Measurements from ENCODE around the gene LRRC10B. TPM values are rescaled to one million over a fixed set of nuclear protein-coding genes. Genes with fewer than 3 reads are reported as not detected.

LRRC10B gene
- polyA plus RNA-seq, 3 donors = 1.1 to 15.3 (median 1.2) TPM

- no peak for DNase-seq (ENCODE audit: extremely low read depth in 1 of 11, low read depth in 9 of 11, low spot score in 4 of 11)
Observed at GRCh38 chr11:61518032-61518795, 9.7 kb downstream of the LRRC10B start.

GRCh38 chr11:61522881-61523280, 14.3 kb downstream of the LRRC10B start:
- no peak for DNase-seq (ENCODE audit: extremely low read depth in 1 of 11, low read depth in 9 of 11, low spot score in 4 of 11)

DNA sequence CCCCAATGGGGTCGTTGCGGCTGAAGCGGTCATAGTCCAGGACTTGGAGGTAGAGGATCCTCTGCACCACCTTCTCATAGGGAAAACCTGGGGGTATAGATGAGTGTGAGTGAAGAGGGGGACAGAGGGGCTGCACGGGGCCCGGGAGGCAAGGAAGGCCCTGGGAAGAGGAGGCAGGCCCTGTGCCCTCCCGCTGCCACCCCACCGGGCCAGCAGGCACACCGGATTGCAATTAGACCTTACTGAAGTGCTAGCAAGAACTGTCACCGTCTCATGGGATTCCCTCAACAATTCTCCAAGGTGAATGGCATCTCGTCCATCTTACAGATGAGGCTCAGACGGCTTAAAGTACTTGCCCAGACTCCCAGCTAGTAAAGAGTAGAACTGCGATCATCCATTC, 15.9 kb downstream of the LRRC10B start:
- DNase-seq (ENCODE audit: extremely low read depth in 1 of 11, low read depth in 9 of 11, low spot score in 4 of 11) = no peak

DNA sequence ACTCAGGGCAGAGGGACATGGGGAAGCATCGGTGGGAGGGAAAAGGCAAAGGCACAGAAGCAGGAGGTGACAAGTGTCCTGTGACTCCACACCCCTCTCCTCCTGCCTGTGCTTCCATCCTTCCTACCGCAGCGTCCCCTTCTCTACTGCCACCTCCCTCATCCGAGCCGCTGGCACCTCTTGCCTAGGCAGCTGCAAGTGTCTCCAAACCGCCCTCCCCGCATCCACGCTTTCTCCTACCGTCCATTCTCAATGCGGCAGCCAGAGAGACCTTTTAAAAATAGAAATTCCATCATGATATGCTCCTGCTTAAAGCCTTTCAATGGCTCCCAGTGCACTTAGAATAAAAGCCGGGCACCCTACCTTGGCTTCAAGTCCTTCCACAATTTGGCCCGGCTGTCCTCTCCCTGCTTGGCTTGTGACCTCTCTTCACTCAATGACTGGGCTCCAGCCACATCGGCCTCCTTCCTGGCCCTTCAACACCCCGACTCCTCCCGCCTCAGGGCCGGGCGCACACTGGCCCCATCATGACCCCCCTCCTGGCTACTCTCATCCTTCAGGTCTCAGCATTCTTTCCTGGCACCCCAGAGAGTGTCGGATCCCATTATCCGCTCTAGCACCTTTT, 16.5 kb downstream of the LRRC10B start:
- no peak for DNase-seq (ENCODE audit: extremely low read depth in 1 of 11, low read depth in 9 of 11, low spot score in 4 of 11)

DNA sequence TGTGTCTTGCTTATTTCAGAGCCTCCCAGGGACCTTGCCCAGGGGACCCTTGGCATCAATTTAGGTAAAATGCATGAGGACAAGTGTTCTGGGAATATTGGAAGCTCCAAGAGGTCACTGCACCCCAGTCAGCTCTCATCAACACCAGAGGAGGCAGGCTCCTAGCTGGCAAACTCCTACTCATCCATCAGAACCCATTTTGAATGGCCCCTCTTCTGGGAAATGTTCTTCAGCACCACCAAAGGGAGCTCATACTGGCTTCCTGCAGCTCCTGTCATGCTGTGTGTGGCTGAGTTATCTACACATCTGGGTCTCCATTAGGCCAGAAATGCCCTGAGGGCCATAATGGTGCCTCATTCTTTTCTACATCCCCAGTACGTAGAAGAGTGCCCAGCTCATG, 17.7 kb downstream of the LRRC10B start:
- DNase-seq (ENCODE audit: extremely low read depth in 1 of 11, low read depth in 9 of 11, low spot score in 4 of 11) = no peak

DNA sequence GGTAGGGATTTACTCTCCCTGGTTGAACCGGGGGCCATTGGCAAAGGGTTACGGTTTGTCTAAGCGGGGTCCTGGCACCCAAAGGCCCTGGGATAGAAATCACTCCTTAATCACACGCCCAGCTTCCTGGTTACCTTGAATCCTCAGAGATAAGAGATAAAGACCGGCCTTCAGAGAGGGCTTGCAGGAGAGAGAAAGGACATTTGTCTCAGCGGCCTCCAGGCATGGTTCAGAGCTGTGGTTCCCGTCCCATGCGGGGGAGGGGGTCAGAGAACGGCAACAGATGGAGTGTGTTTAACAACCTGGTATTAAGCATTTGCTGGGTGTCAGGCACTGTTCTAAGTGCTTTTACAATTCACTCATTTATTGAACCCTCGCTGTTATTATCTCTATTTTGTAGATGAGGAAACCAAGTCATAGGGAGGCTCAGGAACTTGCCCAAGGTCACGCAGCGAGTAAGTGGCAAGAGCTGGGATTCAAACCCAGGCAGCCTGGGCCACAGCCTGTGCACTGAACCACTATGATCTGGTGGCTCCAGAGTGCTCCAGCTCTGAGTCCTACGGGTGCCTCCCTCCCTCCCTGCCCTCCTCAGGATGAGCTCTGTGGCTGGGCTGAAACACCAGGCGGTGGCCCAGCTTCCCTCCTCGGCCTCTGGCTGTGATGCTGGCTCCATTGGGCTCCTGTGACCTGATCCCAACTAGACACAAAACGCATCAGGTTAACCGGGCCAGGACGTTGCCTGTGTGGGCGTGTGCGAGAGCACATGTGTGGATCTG, 18.6 kb downstream of the LRRC10B start:
- DNase-seq (ENCODE audit: extremely low read depth in 1 of 11, low read depth in 9 of 11, low spot score in 4 of 11) = no peak

- no peak for DNase-seq (ENCODE audit: extremely low read depth in 1 of 11, low read depth in 9 of 11, low spot score in 4 of 11)
Observed at GRCh38 chr11:61528114-61528513, 19.6 kb downstream of the LRRC10B start.

DNA sequence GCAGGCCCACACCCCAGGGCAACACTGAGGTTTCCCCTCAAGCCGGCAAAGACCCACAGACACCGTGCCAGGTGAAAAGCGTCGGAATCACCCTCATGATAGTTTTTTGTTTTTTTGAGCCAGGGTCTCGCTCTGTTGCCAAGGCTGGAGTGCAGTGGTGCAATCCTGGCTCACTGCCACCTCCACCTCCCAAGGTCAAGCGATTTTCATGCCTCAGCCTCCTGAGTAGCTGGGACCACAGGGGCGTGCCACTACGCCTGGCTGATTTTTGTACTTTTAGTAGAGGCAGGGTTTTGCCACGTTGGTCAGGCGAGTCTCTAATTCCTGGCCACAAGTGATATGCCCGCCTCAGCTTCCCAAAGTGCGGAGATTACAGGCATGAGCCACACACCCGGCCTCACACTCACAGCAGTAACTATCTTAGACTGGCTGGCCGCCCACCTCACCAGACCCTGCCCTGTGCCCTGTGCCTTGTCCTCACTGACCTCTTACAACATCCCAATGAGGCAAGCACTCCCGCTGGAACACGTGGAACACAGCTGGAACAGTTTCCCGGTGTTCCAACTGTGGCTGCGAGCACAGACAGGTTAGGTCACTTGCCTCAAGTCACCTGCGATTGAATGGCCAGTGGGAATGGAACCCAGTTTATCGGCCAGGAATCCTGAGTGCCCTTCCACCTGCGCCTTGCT, 21.1 kb downstream of the LRRC10B start:
- DNase-seq (ENCODE audit: extremely low read depth in 1 of 11, low read depth in 9 of 11, low spot score in 4 of 11) = no peak

DNA sequence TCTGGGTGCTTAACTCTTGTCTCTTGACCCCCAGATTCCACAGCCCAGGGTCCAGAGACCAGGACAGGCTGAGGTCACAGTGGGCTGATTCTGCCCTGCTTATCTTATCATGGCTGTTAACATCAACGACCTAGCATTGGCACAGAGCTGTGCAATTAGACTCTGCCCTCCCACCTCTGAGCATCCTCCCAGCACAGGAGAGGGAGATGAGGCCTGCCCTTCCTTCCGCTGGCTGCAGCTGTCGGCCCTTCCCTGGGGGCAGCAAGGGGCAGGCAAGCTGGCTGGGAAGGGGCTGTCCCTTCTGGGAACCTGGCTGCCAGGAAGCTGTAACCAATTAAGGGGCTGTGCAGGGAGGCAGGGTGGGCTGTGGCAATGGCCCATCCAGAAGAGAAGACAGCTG, 22.5 kb downstream of the LRRC10B start:
- no peak for DNase-seq (ENCODE audit: extremely low read depth in 1 of 11, low read depth in 9 of 11, low spot score in 4 of 11)

- DNase-seq (ENCODE audit: extremely low read depth in 1 of 11, low read depth in 9 of 11, low spot score in 4 of 11) = no peak
Observed at GRCh38 chr11:61532134-61533038, 23.8 kb downstream of the LRRC10B start.

- no peak for DNase-seq (ENCODE audit: extremely low read depth in 1 of 11, low read depth in 9 of 11, low spot score in 4 of 11)
Observed at GRCh38 chr11:61533039-61533375, 24.5 kb downstream of the LRRC10B start.

DNA sequence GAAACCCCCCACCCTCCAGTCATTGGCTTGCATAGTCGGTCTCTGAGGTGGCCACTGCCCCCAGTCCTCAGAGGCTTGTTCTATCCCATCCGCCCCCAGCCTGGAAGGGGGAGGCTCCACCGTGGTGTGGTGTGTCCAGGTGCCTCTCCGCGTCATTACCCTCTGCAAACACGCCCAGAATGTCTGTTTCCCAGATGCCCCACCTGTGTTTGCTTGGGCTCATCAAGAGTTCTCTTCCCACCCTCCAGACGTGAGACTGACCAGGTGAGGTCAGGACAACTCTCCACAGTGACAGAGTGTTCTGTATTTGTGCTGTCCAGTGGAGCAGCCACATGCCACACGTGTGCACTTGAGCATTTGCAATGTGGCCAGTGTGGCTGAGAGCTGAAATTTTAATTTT, 24.9 kb downstream of the LRRC10B start:
- no peak for DNase-seq (ENCODE audit: extremely low read depth in 1 of 11, low read depth in 9 of 11, low spot score in 4 of 11)

DNA sequence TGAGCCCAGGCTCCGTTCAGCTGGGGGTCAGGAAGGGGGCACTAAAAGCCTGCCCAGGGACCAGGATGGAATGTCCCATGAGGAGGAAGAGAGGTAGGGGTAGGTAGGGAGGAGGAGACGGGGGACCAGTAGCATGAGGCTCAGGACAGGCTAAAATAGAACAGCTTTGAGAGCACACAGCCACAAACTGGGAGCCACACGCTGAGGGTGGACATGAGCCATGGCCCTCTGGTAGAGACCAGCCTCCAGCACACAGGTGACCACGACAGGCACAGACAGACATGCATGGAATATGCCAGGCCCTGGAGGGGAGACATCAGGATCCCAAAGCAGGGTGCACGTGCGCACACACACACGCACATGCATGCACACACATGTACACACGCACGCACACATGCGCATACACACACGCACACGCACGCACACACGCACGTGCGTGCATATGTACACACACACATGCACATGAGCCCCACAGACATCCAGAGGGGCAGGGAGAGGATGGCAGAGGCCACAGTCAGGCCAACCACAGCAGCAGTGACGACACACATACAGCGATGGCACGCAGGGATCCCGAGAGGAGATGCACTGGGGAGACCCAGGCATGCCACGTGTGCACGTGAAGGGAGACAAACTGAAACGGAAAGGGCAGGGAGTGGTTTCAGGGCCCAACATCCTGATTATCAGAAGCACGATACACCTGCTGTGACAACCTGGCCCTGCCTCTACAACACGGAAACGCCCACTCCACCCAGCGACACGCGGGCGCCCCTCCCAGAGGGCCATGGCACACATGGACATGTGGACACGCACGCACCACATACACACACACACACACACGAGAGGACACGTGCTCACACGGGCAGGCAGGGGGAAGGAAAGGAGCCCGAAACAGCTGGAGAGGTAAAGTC, 25.7 kb downstream of the LRRC10B start:
- DNase-seq (ENCODE audit: extremely low read depth in 1 of 11, low read depth in 9 of 11, low spot score in 4 of 11) = no peak

- peak in 1 of 11 donors; percentile 43 for DNase-seq (ENCODE audit: extremely low read depth in 1 of 11, low read depth in 9 of 11, low spot score in 4 of 11)
Observed at GRCh38 chr11:61534933-61535839, 26.6 kb downstream of the LRRC10B start.

DNA sequence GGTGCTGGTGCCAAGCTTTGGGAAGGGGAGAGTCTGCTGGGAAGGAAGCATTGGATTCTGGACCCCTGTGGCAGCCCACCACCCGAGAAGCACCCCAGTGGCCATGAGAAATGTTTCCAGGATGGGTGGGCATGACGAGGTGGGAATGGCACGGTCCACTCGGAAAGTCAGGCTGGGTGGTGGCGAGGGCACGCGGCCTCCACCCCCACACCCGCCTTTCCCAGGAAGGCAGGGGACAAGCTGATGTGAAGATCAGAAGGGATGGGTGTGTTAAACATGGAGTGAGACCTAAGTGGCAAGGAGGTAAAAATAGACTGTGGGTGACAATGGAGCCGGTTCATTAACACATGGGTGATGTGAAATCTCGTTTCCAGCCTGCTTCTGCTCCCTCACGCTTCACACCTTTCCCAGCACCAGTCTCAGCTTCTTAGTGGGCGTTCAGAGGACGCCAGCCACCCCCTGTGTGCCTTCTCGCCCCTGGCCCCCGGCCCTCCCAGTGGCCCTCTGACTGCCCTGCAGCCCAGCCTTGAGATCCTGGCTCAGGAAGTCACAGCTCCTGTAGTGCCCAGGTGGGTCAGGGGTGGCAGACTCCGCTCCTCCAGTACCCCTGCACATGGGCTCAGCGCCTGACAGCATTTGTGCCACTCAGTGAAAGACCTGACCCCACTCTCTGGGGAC, 27.6 kb downstream of the LRRC10B start:
- DNase-seq (ENCODE audit: extremely low read depth in 1 of 11, low read depth in 9 of 11, low spot score in 4 of 11) = no peak

- DNase-seq (ENCODE audit: extremely low read depth in 1 of 11, low read depth in 9 of 11, low spot score in 4 of 11) = no peak
Observed at GRCh38 chr11:61536676-61537270, 28.2 kb downstream of the LRRC10B start.
